GM23338 (cell line): Measurements from ENCODE around the gene ITGA3. TPM values are rescaled to one million over a fixed set of nuclear protein-coding genes. Genes with fewer than 3 reads are reported as not detected.

Experiments used
- ATAC-seq: fragments of 200-7000 bp; cut with Tn5 transposase; 3 replicates; pipeline ENCODE4 v1.9.1; 2020
- DNase-seq: peaks from one replicate; pipeline ENCODE4 v3.0.0-alpha.2; 2015; ENCODE audit warnings: low spot score
- H2AFZ ChIP-seq: fragments of 200-600 bp; sonication (generic); 2 replicates; pipeline ENCODE4 v1.8.0; 2016; ENCODE audit warnings: antibody characterized with exemption, mild to moderate bottlenecking, moderate library complexity
- H3F3A ChIP-seq: fragments of 200-600 bp; sonication (generic); replicated peaks from 2 replicates; pipeline ENCODE4 v1.8.0; 2017; ENCODE audit warnings: antibody characterized with exemption, mixed run types, low read depth
- H3K27ac ChIP-seq: fragments of 200-600 bp; sonication (generic); 2 replicates; pipeline ENCODE4 v1.6.1; 2016; ENCODE audit warnings: low read depth
- H3K27me3 ChIP-seq: fragments of 200-600 bp; sonication (generic); 2 replicates; pipeline ENCODE4 v1.8.0; 2016; ENCODE audit warnings: mild to moderate bottlenecking, mixed run types, moderate library complexity; ENCODE audit not compliant: insufficient read depth
- H3K36me3 ChIP-seq: fragments of 200-600 bp; sonication (generic); 2 replicates; pipeline ENCODE4 v1.8.0; 2016; ENCODE audit warnings: mild to moderate bottlenecking; ENCODE audit not compliant: insufficient read depth
- H3K4me1 ChIP-seq: fragments of 200-600 bp; sonication (generic); 2 replicates; pipeline ENCODE4 v1.8.0; 2016; ENCODE audit warnings: mild to moderate bottlenecking, moderate library complexity; ENCODE audit not compliant: insufficient read depth
- H3K4me2 ChIP-seq: fragments of 200-600 bp; sonication (generic); 2 replicates; pipeline ENCODE4 v1.7.1; 2017; ENCODE audit warnings: mixed run types
- H3K4me3 ChIP-seq: fragments of 200-600 bp; sonication (generic); 2 replicates; pipeline ENCODE4 v1.6.1; 2016; ENCODE audit warnings: mixed run types
- H3K79me2 ChIP-seq: fragments of 200-600 bp; sonication (generic); replicated peaks from 2 replicates; pipeline ENCODE4 v1.8.0; 2017; ENCODE audit warnings: mild to moderate bottlenecking; ENCODE audit not compliant: insufficient read depth
- H3K9me2 ChIP-seq: fragments of 200-600 bp; sonication (generic); 2 replicates; pipeline ENCODE4 v1.8.0; 2017; ENCODE audit not compliant: insufficient read depth
- H4K20me1 ChIP-seq: fragments of 200-600 bp; sonication (generic); replicated peaks from 2 replicates; pipeline ENCODE4 v1.8.0; 2017; ENCODE audit warnings: mild to moderate bottlenecking; ENCODE audit not compliant: insufficient read depth
- H3K27ac Mint-ChIP-seq: 2 replicates; pipeline ENCODE4 v1.8.0; 2020; ENCODE audit warnings: inconsistent platforms, mild to moderate bottlenecking, moderate library complexity, mixed read lengths
- H3K27me3 Mint-ChIP-seq: 3 replicates; pipeline ENCODE4 v1.8.0; 2022; ENCODE audit warnings: low read depth, mild to moderate bottlenecking, moderate library complexity, mixed read lengths, inconsistent platforms; ENCODE audit not compliant: insufficient read depth, poor library complexity
- H3K36me3 Mint-ChIP-seq: 3 replicates; pipeline ENCODE4 v1.8.0; 2021; ENCODE audit warnings: low read depth, mild to moderate bottlenecking, inconsistent platforms, moderate library complexity, mixed read lengths
- H3K4me1 Mint-ChIP-seq: 3 replicates; pipeline ENCODE4 v1.8.0; 2020; ENCODE audit warnings: mild to moderate bottlenecking, inconsistent platforms, mixed read lengths
- H3K4me3 Mint-ChIP-seq: 3 replicates; pipeline ENCODE4 v1.8.0; 2021; ENCODE audit warnings: moderate library complexity, mild to moderate bottlenecking, inconsistent platforms, mixed read lengths
- H3K9me3 Mint-ChIP-seq: 3 replicates; pipeline ENCODE4 v1.8.0; 2020; ENCODE audit warnings: moderate library complexity, mild to moderate bottlenecking, inconsistent platforms, mixed read lengths
- CREB1 ChIP-seq: fragments of 250-450 bp; sonication (Bioruptor Pico); IDR thresholded peaks from 2 replicates; pipeline ENCODE4 v1.5.0; 2020; ENCODE audit warnings: low read depth, mild to moderate bottlenecking, moderate library complexity
- EZH2 ChIP-seq: fragments of 200-600 bp; sonication (generic); IDR thresholded peaks from one replicate; pipeline ENCODE4 v1.8.0; 2017; ENCODE audit warnings: antibody characterized with exemption, mild to moderate bottlenecking, low read depth; ENCODE audit not compliant: unreplicated experiment
- EZH2phosphoT487 ChIP-seq: fragments of 200-600 bp; sonication (generic); IDR thresholded peaks from one replicate; pipeline ENCODE4 v1.8.1; 2018; ENCODE audit warnings: antibody characterized with exemption; ENCODE audit not compliant: unreplicated experiment
- JUNB ChIP-seq: IDR thresholded peaks from one replicate; pipeline ENCODE4 v1.6.1; 2016; ENCODE audit warnings: antibody characterized with exemption; ENCODE audit not compliant: unreplicated experiment
- NANOG ChIP-seq: IDR thresholded peaks from 2 replicates; pipeline ENCODE4 v1.6.1; 2016; ENCODE audit warnings: antibody characterized with exemption, borderline replicate concordance
- POLR2AphosphoS5 ChIP-seq: IDR thresholded peaks from 2 replicates; pipeline ENCODE4 v1.6.1; 2016; ENCODE audit warnings: antibody characterized with exemption, low read depth
- STAT1 ChIP-seq: IDR thresholded peaks from one replicate; pipeline ENCODE4 v1.6.1; 2016; ENCODE audit warnings: antibody characterized with exemption; ENCODE audit not compliant: unreplicated experiment
- ZNF114 ChIP-seq: fragments of 250-450 bp; sonication (Bioruptor Pico); IDR thresholded peaks from 2 replicates; pipeline ENCODE4 v1.5.0; 2020; ENCODE audit warnings: mild to moderate bottlenecking, moderate library complexity
- ZNF331 ChIP-seq: fragments of 250-450 bp; sonication (Bioruptor Pico); IDR thresholded peaks from 2 replicates; pipeline ENCODE4 v1.5.0; 2020; ENCODE audit warnings: low read depth, mild to moderate bottlenecking, moderate library complexity
- polyA plus RNA-seq: library from polyadenylated mRNA; unstranded; fragments of >200 nt; fragmentation: Nextera tagmentation; extraction: Ambion mirVana; gene quantifications from 2 replicates; pipeline ENCODE4 v1.2.1, GENCODE V29; 2016
- total RNA-seq: library from RNA; depleted of rRNA; stranded (reverse); fragments of >200 nt; shearing (Covaris generic); gene quantifications from 2 replicates; pipeline ENCODE4 v1.2.3, GENCODE V29; 2014
- TF ChIP-seq, protein P1 (sequence below): IDR thresholded peaks from 2 replicates; pipeline ENCODE4 v1.6.1; 2016; ENCODE audit warnings: antibody characterized with exemption
- TF ChIP-seq, protein P2 (sequence below): IDR thresholded peaks from one replicate; pipeline ENCODE4 v1.6.1; 2018; ENCODE audit warnings: antibody characterized with exemption; ENCODE audit not compliant: unreplicated experiment
- TF ChIP-seq, protein P3 (sequence below), 2 experiments: fragments of 200-600 bp in 1 of 2; sonication (generic) in 1 of 2; conservative IDR thresholded peaks; 2 replicates each; pipeline versions ENCODE4 v1.5.1 to v1.6.1; 2016 to 2017; ENCODE audit warnings: antibody characterized with exemption in 2 of 2, low read depth in 2 of 2, mild to moderate bottlenecking in 2 of 2, moderate library complexity in 1 of 2
- TF ChIP-seq, protein P4 (sequence below): fragments of 250-450 bp; sonication (Bioruptor Pico); IDR thresholded peaks from 2 replicates; pipeline ENCODE4 v1.5.0; 2020; ENCODE audit warnings: mild to moderate bottlenecking, moderate library complexity

ITGA3 gene
- total and polyA plus RNA-seq, 2 experiments from 2014 or later, result 9.6 to 28.3 TPM

DNA sequence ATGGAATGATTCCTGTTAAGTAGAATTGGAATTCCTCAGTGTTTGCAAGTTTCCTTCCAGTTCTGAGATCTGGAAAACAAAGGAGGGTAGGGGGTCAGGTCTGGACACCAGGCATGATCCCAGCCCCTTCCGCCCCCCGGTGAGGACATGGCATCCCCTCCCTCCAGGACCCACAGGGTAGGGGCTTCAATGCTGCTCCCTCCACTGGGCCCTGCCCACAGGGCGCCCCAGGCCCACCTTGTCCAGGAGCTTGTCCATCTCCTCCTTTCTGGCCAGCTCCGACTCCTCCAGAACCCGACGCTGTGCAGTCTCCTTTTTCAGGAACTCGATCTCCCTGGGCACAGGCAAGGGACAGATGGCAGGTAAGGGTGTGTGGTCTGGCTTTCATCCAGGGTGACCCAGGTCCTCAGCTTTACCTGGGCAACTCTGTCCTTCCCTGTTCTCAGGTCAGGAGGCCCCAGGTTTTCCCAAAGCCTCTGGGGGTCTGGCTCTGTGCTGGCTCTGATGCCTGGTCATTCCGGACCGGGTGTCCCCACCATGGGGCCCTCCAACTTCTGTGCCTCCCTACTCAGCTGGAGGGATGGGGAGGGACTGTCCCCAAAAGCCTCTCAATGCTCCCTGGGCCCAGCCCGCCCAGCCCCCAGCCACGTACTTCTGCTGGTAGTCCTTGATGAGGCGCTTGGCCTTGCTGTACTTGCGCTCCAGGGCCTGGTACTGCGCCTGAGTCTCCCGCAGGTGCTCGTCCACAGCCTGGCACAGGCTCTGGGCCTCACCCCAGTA, 79.6 kb downstream of the ITGA3 start:
- ATAC-seq (no peak), DNase-seq (no peak)
- TF ChIP-seq ZNF114, result no peak
- no peak for TF ChIP-seq NANOG
- TF ChIP-seq, protein P1, sequence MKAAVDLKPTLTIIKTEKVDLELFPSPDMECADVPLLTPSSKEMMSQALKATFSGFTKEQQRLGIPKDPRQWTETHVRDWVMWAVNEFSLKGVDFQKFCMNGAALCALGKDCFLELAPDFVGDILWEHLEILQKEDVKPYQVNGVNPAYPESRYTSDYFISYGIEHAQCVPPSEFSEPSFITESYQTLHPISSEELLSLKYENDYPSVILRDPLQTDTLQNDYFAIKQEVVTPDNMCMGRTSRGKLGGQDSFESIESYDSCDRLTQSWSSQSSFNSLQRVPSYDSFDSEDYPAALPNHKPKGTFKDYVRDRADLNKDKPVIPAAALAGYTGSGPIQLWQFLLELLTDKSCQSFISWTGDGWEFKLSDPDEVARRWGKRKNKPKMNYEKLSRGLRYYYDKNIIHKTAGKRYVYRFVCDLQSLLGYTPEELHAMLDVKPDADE, result no peak
- TF ChIP-seq JUNB, result no peak
- TF ChIP-seq EZH2, result no peak
- no peak for TF ChIP-seq CREB1 (CRISPR knock-in tag)
- TF ChIP-seq, protein P2, sequence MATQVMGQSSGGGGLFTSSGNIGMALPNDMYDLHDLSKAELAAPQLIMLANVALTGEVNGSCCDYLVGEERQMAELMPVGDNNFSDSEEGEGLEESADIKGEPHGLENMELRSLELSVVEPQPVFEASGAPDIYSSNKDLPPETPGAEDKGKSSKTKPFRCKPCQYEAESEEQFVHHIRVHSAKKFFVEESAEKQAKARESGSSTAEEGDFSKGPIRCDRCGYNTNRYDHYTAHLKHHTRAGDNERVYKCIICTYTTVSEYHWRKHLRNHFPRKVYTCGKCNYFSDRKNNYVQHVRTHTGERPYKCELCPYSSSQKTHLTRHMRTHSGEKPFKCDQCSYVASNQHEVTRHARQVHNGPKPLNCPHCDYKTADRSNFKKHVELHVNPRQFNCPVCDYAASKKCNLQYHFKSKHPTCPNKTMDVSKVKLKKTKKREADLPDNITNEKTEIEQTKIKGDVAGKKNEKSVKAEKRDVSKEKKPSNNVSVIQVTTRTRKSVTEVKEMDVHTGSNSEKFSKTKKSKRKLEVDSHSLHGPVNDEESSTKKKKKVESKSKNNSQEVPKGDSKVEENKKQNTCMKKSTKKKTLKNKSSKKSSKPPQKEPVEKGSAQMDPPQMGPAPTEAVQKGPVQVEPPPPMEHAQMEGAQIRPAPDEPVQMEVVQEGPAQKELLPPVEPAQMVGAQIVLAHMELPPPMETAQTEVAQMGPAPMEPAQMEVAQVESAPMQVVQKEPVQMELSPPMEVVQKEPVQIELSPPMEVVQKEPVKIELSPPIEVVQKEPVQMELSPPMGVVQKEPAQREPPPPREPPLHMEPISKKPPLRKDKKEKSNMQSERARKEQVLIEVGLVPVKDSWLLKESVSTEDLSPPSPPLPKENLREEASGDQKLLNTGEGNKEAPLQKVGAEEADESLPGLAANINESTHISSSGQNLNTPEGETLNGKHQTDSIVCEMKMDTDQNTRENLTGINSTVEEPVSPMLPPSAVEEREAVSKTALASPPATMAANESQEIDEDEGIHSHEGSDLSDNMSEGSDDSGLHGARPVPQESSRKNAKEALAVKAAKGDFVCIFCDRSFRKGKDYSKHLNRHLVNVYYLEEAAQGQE, result no peak
- no peak for TF ChIP-seq STAT1
- no peak for TF ChIP-seq EZH2phosphoT487
- no peak for TF ChIP-seq ZNF331 (CRISPR knock-in tag)
- TF ChIP-seq, protein P3, sequence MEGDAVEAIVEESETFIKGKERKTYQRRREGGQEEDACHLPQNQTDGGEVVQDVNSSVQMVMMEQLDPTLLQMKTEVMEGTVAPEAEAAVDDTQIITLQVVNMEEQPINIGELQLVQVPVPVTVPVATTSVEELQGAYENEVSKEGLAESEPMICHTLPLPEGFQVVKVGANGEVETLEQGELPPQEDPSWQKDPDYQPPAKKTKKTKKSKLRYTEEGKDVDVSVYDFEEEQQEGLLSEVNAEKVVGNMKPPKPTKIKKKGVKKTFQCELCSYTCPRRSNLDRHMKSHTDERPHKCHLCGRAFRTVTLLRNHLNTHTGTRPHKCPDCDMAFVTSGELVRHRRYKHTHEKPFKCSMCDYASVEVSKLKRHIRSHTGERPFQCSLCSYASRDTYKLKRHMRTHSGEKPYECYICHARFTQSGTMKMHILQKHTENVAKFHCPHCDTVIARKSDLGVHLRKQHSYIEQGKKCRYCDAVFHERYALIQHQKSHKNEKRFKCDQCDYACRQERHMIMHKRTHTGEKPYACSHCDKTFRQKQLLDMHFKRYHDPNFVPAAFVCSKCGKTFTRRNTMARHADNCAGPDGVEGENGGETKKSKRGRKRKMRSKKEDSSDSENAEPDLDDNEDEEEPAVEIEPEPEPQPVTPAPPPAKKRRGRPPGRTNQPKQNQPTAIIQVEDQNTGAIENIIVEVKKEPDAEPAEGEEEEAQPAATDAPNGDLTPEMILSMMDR (conservative IDR thresholded peaks at IDR 0.05; ENCODE audit: low read depth in 2 of 2), result no peak
- TF ChIP-seq, protein P4, sequence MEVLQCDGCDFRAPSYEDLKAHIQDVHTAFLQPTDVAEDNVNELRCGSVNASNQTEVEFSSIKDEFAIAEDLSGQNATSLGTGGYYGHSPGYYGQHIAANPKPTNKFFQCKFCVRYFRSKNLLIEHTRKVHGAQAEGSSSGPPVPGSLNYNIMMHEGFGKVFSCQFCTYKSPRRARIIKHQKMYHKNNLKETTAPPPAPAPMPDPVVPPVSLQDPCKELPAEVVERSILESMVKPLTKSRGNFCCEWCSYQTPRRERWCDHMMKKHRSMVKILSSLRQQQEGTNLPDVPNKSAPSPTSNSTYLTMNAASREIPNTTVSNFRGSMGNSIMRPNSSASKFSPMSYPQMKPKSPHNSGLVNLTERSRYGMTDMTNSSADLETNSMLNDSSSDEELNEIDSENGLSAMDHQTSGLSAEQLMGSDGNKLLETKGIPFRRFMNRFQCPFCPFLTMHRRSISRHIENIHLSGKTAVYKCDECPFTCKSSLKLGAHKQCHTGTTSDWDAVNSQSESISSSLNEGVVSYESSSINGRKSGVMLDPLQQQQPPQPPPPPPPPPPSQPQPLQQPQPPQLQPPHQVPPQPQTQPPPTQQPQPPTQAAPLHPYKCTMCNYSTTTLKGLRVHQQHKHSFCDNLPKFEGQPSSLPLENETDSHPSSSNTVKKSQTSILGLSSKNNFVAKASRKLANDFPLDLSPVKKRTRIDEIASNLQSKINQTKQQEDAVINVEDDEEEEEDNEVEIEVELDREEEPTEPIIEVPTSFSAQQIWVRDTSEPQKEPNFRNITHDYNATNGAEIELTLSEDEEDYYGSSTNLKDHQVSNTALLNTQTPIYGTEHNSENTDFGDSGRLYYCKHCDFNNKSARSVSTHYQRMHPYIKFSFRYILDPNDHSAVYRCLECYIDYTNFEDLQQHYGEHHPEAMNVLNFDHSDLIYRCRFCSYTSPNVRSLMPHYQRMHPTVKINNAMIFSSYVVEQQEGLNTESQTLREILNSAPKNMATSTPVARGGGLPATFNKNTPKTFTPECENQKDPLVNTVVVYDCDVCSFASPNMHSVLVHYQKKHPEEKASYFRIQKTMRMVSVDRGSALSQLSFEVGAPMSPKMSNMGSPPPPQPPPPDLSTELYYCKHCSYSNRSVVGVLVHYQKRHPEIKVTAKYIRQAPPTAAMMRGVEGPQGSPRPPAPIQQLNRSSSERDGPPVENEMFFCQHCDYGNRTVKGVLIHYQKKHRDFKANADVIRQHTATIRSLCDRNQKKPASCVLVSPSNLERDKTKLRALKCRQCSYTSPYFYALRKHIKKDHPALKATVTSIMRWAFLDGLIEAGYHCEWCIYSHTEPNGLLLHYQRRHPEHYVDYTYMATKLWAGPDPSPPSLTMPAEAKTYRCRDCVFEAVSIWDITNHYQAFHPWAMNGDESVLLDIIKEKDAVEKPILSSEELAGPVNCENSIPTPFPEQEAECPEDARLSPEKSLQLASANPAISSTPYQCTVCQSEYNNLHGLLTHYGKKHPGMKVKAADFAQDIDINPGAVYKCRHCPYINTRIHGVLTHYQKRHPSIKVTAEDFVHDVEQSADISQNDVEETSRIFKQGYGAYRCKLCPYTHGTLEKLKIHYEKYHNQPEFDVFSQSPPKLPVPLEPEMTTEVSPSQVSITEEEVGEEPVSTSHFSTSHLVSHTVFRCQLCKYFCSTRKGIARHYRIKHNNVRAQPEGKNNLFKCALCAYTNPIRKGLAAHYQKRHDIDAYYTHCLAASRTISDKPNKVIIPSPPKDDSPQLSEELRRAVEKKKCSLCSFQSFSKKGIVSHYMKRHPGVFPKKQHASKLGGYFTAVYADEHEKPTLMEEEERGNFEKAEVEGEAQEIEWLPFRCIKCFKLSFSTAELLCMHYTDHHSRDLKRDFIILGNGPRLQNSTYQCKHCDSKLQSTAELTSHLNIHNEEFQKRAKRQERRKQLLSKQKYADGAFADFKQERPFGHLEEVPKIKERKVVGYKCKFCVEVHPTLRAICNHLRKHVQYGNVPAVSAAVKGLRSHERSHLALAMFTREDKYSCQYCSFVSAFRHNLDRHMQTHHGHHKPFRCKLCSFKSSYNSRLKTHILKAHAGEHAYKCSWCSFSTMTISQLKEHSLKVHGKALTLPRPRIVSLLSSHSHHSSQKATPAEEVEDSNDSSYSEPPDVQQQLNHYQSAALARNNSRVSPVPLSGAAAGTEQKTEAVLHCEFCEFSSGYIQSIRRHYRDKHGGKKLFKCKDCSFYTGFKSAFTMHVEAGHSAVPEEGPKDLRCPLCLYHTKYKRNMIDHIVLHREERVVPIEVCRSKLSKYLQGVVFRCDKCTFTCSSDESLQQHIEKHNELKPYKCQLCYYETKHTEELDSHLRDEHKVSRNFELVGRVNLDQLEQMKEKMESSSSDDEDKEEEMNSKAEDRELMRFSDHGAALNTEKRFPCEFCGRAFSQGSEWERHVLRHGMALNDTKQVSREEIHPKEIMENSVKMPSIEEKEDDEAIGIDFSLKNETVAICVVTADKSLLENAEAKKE, result no peak
- no peak for TF ChIP-seq POLR2AphosphoS5
- peaks cover 26% of the 10 kb centered on the region for H3K36me3 Mint-ChIP-seq
- H3K79me2 ChIP-seq, result no peaks in the 10 kb centered on the region
- H3K4me3 Mint-ChIP-seq, result no peak overlapping the region
- H3K9me2 ChIP-seq, result no peaks in the 10 kb centered on the region
- H3K36me3 ChIP-seq, result no peaks in the 10 kb centered on the region; the same call in 1 of the 2 replicates
- H3F3A ChIP-seq, result no peaks in the 10 kb centered on the region
- no peak overlapping the region for H2AFZ ChIP-seq
- peaks cover 32% of the 10 kb centered on the region for H3K4me1 ChIP-seq
- H3K9me3 Mint-ChIP-seq, result no peaks in the 10 kb centered on the region
- H3K4me1 Mint-ChIP-seq, result peaks cover 47% of the 10 kb centered on the region
- H3K27me3 Mint-ChIP-seq, result peaks cover 34% of the 10 kb centered on the region
- H3K4me3 ChIP-seq, result no peak overlapping the region
- peaks cover 27% of the 10 kb centered on the region for H3K27me3 ChIP-seq
- no peak overlapping the region for H3K27ac ChIP-seq
- H3K4me2 ChIP-seq, result no peak overlapping the region
- no peaks in the 10 kb centered on the region for H4K20me1 ChIP-seq
- no peak overlapping the region for H3K27ac Mint-ChIP-seq
